ENCODE results near the gene ERC2.

The ERC2 gene

GRCh38 chr3:55471084-55471483 lies 997.2 kb downstream of the ERC2 start:
- no peaks in the 10 kb centered on the region for H3K36me3 ChIP-seq (ENCODE audit: low read length)
- H3K27ac ChIP-seq (ENCODE audit: low read depth, low read length), result no peak overlapping the region
- H2AFZ ChIP-seq (ENCODE audit: low read depth, low read length, severe bottlenecking), result no peak overlapping the region
- H3K9ac ChIP-seq (ENCODE audit: low read length), result no peak overlapping the region
- no peak overlapping the region for H3K4me3 ChIP-seq (ENCODE audit: insufficient read depth, low read length, poor library complexity, severe bottlenecking)
- no peaks in the 10 kb centered on the region for H3K9me3 ChIP-seq (ENCODE audit: insufficient read depth, low read length)
- H3K4me2 ChIP-seq (ENCODE audit: low read depth, low read length, poor library complexity, severe bottlenecking), result no peak overlapping the region
- no peaks in the 10 kb centered on the region for H3K27me3 ChIP-seq (ENCODE audit: low read length)
- H3K79me2 ChIP-seq (ENCODE audit: insufficient read depth, low read length), result no peaks in the 10 kb centered on the region
- H3K9me2 ChIP-seq (replicated peaks; ENCODE audit: insufficient read depth, low read length), result no peaks in the 10 kb centered on the region
- no peaks in the 10 kb centered on the region for H3F3A ChIP-seq (ENCODE audit: insufficient read depth)
- no peaks in the 10 kb centered on the region for H4K20me1 ChIP-seq (ENCODE audit: low read depth, low read length)
- TF ChIP-seq CTCF (IDR thresholded peaks at IDR 0.05; ENCODE audit: insufficient read depth, low read length, poor library complexity, severe bottlenecking), result no peak
- TF ChIP-seq EZH2phosphoT487 (conservative IDR thresholded peaks at IDR 0.05; ENCODE audit: low read length), result no peak

- H3K9me3 ChIP-seq (ENCODE audit: insufficient read depth, low read length), result no peaks in the 10 kb centered on the region
- no peaks in the 10 kb centered on the region for H4K20me1 ChIP-seq (ENCODE audit: low read depth, low read length)
- no peak overlapping the region for H3K9ac ChIP-seq (ENCODE audit: low read length)
- H3K27me3 ChIP-seq (ENCODE audit: low read length), result no peaks in the 10 kb centered on the region
- no peak for TF ChIP-seq EZH2phosphoT487 (conservative IDR thresholded peaks at IDR 0.05; ENCODE audit: low read length)
- no peak for TF ChIP-seq CTCF (IDR thresholded peaks at IDR 0.05; ENCODE audit: insufficient read depth, low read length, poor library complexity, severe bottlenecking)
- H3K9me2 ChIP-seq (replicated peaks; ENCODE audit: insufficient read depth, low read length), result no peaks in the 10 kb centered on the region
- H3K79me2 ChIP-seq (ENCODE audit: insufficient read depth, low read length), result no peaks in the 10 kb centered on the region
- no peak overlapping the region for H3K4me3 ChIP-seq (ENCODE audit: insufficient read depth, low read length, poor library complexity, severe bottlenecking)
- no peak overlapping the region for H2AFZ ChIP-seq (ENCODE audit: low read depth, low read length, severe bottlenecking)
- no peak overlapping the region for H3K27ac ChIP-seq (ENCODE audit: low read depth, low read length)
- no peak overlapping the region for H3K4me2 ChIP-seq (ENCODE audit: low read depth, low read length, poor library complexity, severe bottlenecking)
- H3K36me3 ChIP-seq (ENCODE audit: low read length), result no peaks in the 10 kb centered on the region
- no peaks in the 10 kb centered on the region for H3F3A ChIP-seq (ENCODE audit: insufficient read depth)
Measured at GRCh38 chr3:55469957-55470526, 998.2 kb downstream of the ERC2 start.

- H2AFZ ChIP-seq (ENCODE audit: low read depth, low read length, severe bottlenecking), result no peak overlapping the region
- no peaks in the 10 kb centered on the region for H3K9me3 ChIP-seq (ENCODE audit: insufficient read depth, low read length)
- H3K79me2 ChIP-seq (ENCODE audit: insufficient read depth, low read length), result no peaks in the 10 kb centered on the region
- no peak overlapping the region for H3K4me2 ChIP-seq (ENCODE audit: low read depth, low read length, poor library complexity, severe bottlenecking)
- no peak for TF ChIP-seq CTCF (IDR thresholded peaks at IDR 0.05; ENCODE audit: insufficient read depth, low read length, poor library complexity, severe bottlenecking)
- TF ChIP-seq EZH2phosphoT487 (conservative IDR thresholded peaks at IDR 0.05; ENCODE audit: low read length), result no peak
- H4K20me1 ChIP-seq (ENCODE audit: low read depth, low read length), result no peaks in the 10 kb centered on the region
- H3F3A ChIP-seq (ENCODE audit: insufficient read depth), result no peaks in the 10 kb centered on the region
- H3K27me3 ChIP-seq (ENCODE audit: low read length), result no peaks in the 10 kb centered on the region
- H3K27ac ChIP-seq (ENCODE audit: low read depth, low read length), result no peak overlapping the region
- H3K4me3 ChIP-seq (ENCODE audit: insufficient read depth, low read length, poor library complexity, severe bottlenecking), result no peak overlapping the region
- H3K9me2 ChIP-seq (replicated peaks; ENCODE audit: insufficient read depth, low read length), result no peaks in the 10 kb centered on the region
- no peaks in the 10 kb centered on the region for H3K36me3 ChIP-seq (ENCODE audit: low read length)
- H3K9ac ChIP-seq (ENCODE audit: low read length), result no peak overlapping the region
Measured at GRCh38 chr3:55468251-55468650, 1000.0 kb downstream of the ERC2 start.

Data from SU-DHL-6 (cell line).